C4-2B (cell line): ENCODE data around the gene NLGN3.

Source experiments
- CTCF ChIP-seq: fragments of 450-650 bp; conservative IDR thresholded peaks from 2 replicates; pipeline ENCODE4 v1.5.1; 2017; ENCODE audit warnings: mild to moderate bottlenecking
- ZFX ChIP-seq: fragments of 450-650 bp; IDR thresholded peaks from 2 replicates; pipeline ENCODE4 v1.6.1; 2017

GRCh38 chrX:71096760-71097032 is 47.9 kb upstream of the NLGN3 start:
- no peak for TF ChIP-seq CTCF
- TF ChIP-seq ZFX = no peak
